Measurements from ENCODE around the gene ZBTB7C.

ZBTB7C gene

DNA sequence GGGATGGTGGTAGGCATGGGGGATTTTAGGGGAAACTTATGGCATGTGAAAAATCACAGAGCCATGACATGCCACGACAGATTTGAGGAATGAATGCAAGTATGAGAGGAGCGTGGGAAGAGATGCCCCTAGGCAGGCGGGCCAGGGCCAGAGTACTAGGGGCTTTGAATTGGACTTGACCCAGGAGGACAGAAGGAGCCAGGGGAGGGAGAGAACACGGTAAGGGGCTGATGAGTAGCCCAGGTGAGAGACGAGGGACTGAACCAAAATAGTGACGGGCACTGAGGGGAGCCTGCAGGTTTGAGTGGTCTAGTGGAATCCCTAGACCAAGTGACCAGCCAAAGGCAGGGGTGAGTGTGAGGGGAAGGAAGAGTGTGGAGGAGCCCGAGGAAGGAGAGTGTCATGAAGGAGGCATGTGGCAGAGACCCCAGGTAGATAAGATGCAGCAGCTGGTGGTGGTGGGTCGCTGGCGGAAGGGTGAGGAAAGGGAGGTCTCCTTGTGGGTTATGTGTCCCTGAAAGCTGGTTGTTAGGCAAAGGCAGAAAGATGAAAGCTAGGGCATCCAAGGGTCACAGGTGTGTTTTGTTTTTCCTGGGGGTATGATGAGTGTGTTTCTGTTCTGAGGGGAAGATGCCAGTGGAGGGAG lies 48.7 kb downstream of the ZBTB7C start:
- no peak for TF ChIP-seq EZH2 (IDR thresholded peaks at IDR 0.05; ENCODE audit: borderline replicate concordance, low read depth, low read length, severe bottlenecking)
- TF ChIP-seq, protein P1, sequence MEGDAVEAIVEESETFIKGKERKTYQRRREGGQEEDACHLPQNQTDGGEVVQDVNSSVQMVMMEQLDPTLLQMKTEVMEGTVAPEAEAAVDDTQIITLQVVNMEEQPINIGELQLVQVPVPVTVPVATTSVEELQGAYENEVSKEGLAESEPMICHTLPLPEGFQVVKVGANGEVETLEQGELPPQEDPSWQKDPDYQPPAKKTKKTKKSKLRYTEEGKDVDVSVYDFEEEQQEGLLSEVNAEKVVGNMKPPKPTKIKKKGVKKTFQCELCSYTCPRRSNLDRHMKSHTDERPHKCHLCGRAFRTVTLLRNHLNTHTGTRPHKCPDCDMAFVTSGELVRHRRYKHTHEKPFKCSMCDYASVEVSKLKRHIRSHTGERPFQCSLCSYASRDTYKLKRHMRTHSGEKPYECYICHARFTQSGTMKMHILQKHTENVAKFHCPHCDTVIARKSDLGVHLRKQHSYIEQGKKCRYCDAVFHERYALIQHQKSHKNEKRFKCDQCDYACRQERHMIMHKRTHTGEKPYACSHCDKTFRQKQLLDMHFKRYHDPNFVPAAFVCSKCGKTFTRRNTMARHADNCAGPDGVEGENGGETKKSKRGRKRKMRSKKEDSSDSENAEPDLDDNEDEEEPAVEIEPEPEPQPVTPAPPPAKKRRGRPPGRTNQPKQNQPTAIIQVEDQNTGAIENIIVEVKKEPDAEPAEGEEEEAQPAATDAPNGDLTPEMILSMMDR (IDR thresholded peaks at IDR 0.05; ENCODE audit: borderline replicate concordance, extremely low read depth, low read length, poor library complexity, severe bottlenecking) = no peak
- ATAC-seq (ENCODE audit: insufficient read depth, low read depth) (no peak), DNase-seq (no peak)
- peaks cover 18% of the 10 kb centered on the region for H3K27me3 ChIP-seq (ENCODE audit: insufficient read depth, low read length, poor library complexity)
- no peak overlapping the region for H3K4me3 ChIP-seq (ENCODE audit: low read depth in 1 of 2, low read length in 2 of 2)
- no peak overlapping the region for H3K27ac ChIP-seq (ENCODE audit: low read length)
- no peak overlapping the region for H2AFZ ChIP-seq (ENCODE audit: low read depth, low read length)
- H4K20me1 ChIP-seq (ENCODE audit: insufficient read depth, low read length) = no peaks in the 10 kb centered on the region
- H3K9ac ChIP-seq (ENCODE audit: low read depth, low read length) = no peak overlapping the region
- H3K4me1 ChIP-seq (ENCODE audit: insufficient read depth, low read length) = no peaks in the 10 kb centered on the region
- no peaks in the 10 kb centered on the region for H3K79me2 ChIP-seq (ENCODE audit: insufficient read depth, low read length)
- H3K9me3 ChIP-seq (ENCODE audit: insufficient read depth, low read length, severe bottlenecking) = peaks cover 2% of the 10 kb centered on the region
- H3K36me3 ChIP-seq (ENCODE audit: insufficient read depth, low read length) = no peaks in the 10 kb centered on the region
- H3K4me2 ChIP-seq (ENCODE audit: insufficient read depth, low read length) = no peak overlapping the region

DNA sequence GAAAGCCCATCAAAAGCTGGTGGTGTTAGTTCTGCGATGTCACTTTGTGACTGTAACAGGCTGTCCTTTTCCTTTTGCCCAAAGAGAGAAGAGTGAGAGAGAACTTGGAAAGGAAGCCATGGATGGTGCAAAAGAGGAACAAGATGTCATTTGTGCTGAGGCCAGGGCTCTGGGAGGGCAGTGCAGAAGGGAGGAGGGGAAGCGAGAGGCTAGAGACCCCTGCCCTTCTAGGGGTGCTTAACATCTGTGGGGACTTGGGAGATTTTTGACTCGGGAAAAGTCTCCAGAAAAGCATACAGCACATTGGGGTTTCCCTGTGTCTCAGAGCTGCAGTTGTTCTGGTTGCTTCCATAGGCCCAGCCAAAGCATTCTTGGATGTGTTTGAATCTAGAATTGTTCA lies 49.6 kb downstream of the ZBTB7C start:
- DNase-seq = no peak
- TF ChIP-seq, protein P1 (IDR thresholded peaks at IDR 0.05; ENCODE audit: borderline replicate concordance, extremely low read depth, low read length, poor library complexity, severe bottlenecking) = no peak
- TF ChIP-seq EZH2 (IDR thresholded peaks at IDR 0.05; ENCODE audit: borderline replicate concordance, low read depth, low read length, severe bottlenecking) = no peak
- H3K9ac ChIP-seq (ENCODE audit: low read depth, low read length) = no peak overlapping the region
- no peaks in the 10 kb centered on the region for H3K79me2 ChIP-seq (ENCODE audit: insufficient read depth, low read length)
- no peak overlapping the region for H2AFZ ChIP-seq (ENCODE audit: low read depth, low read length)
- no peak overlapping the region for H3K27ac ChIP-seq (ENCODE audit: low read length)
- no peaks in the 10 kb centered on the region for H3K36me3 ChIP-seq (ENCODE audit: insufficient read depth, low read length)
- no peaks in the 10 kb centered on the region for H4K20me1 ChIP-seq (ENCODE audit: insufficient read depth, low read length)
- peaks cover 24% of the 10 kb centered on the region for H3K27me3 ChIP-seq (ENCODE audit: insufficient read depth, low read length, poor library complexity)
- no peaks in the 10 kb centered on the region for H3K4me1 ChIP-seq (ENCODE audit: insufficient read depth, low read length)
- H3K9me3 ChIP-seq (ENCODE audit: insufficient read depth, low read length, severe bottlenecking) = no peaks in the 10 kb centered on the region
- H3K4me2 ChIP-seq (ENCODE audit: insufficient read depth, low read length) = no peak overlapping the region
- no peak for ATAC-seq (ENCODE audit: insufficient read depth, low read depth)
- H3K4me3 ChIP-seq (ENCODE audit: low read depth in 1 of 2, low read length in 2 of 2) = no peak overlapping the region

DNA sequence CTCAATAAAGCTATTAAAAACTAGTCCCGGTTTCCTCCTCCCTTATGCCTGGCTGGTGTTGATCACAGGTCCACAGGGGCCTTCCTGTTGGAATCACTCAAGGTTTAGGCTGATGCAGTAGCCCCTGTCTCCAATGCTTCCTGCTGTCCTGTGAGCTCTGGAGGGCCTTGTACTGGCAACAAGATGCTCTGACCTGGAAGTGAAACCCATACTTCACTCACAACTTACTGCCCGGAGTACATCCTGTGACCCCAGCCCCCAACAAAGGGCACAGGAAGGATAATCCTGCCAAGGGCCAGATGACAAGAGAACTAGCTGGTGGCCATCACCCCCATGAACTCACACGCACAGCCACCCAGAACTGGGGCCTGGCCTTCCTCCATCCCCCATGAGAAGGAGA lies 50.3 kb downstream of the ZBTB7C start:
- Histone ChIP-seq H3K4me3 (ENCODE audit: low read depth in 1 of 2, low read length in 2 of 2) (no peak overlapping the region), H3K9ac (ENCODE audit: low read depth, low read length) (no peak overlapping the region), H3K27me3 (ENCODE audit: insufficient read depth, low read length, poor library complexity) (peaks cover 24% of the 10 kb centered on the region), H3K27ac (ENCODE audit: low read length) (no peak overlapping the region), H3K9me3 (ENCODE audit: insufficient read depth, low read length, severe bottlenecking) (no peaks in the 10 kb centered on the region), H2AFZ (ENCODE audit: low read depth, low read length) (no peak overlapping the region), H3K36me3 (ENCODE audit: insufficient read depth, low read length) (no peaks in the 10 kb centered on the region), H3K79me2 (ENCODE audit: insufficient read depth, low read length) (no peaks in the 10 kb centered on the region), H4K20me1 (ENCODE audit: insufficient read depth, low read length) (no peaks in the 10 kb centered on the region), H3K4me1 (ENCODE audit: insufficient read depth, low read length) (no peaks in the 10 kb centered on the region), H3K4me2 (ENCODE audit: insufficient read depth, low read length) (no peak overlapping the region)
- TF ChIP-seq EZH2 (IDR thresholded peaks at IDR 0.05; ENCODE audit: borderline replicate concordance, low read depth, low read length, severe bottlenecking) = no peak
- TF ChIP-seq, protein P1 (IDR thresholded peaks at IDR 0.05; ENCODE audit: borderline replicate concordance, extremely low read depth, low read length, poor library complexity, severe bottlenecking) = no peak
- ATAC-seq (ENCODE audit: insufficient read depth, low read depth) = no peak
- no peak for DNase-seq
